HFF-Myc (cell line): ENCODE measurements around the gene CD209.

Experiments used
- DNase-seq: peaks from one replicate; pipeline ENCODE4 v3.0.0-alpha.2; 2011; ENCODE audit warnings: low read depth; ENCODE audit errors: extremely low read depth
- H3K4me3 ChIP-seq: replicated peaks from 2 replicates; pipeline ENCODE4 v1.5.1; 2011; ENCODE audit warnings: low read depth, mild to moderate bottlenecking, control low read depth, low read length
- TF ChIP-seq, protein P1 (sequence below): IDR thresholded peaks from 2 replicates; pipeline ENCODE4 v1.5.1; 2012; ENCODE audit warnings: mild to moderate bottlenecking, low read depth, low read length, control low read depth; ENCODE audit errors: missing control alignments

CD209 gene

DNA sequence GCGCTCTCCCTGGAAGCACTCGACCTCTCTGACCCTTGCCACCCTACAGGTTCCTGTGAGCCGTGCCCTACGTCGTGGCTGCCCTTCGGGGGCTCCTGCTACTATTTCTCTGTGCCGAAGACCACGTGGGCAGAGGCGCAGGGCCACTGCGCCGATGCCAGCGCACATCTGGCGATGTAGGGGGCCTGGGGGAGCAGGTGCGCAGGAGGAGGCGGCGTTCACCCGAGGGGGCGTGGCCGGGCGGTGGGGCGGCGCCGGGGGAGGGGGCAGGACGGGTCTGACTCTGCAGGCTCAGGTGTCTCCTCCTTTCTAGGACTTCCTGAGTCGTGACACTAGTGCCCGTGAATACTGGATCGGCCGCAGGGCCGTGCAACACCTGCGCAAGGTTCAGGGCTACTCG lies 42.1 kb upstream of the CD209 start:
- TF ChIP-seq, protein P1, sequence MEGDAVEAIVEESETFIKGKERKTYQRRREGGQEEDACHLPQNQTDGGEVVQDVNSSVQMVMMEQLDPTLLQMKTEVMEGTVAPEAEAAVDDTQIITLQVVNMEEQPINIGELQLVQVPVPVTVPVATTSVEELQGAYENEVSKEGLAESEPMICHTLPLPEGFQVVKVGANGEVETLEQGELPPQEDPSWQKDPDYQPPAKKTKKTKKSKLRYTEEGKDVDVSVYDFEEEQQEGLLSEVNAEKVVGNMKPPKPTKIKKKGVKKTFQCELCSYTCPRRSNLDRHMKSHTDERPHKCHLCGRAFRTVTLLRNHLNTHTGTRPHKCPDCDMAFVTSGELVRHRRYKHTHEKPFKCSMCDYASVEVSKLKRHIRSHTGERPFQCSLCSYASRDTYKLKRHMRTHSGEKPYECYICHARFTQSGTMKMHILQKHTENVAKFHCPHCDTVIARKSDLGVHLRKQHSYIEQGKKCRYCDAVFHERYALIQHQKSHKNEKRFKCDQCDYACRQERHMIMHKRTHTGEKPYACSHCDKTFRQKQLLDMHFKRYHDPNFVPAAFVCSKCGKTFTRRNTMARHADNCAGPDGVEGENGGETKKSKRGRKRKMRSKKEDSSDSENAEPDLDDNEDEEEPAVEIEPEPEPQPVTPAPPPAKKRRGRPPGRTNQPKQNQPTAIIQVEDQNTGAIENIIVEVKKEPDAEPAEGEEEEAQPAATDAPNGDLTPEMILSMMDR: no peak

DNA sequence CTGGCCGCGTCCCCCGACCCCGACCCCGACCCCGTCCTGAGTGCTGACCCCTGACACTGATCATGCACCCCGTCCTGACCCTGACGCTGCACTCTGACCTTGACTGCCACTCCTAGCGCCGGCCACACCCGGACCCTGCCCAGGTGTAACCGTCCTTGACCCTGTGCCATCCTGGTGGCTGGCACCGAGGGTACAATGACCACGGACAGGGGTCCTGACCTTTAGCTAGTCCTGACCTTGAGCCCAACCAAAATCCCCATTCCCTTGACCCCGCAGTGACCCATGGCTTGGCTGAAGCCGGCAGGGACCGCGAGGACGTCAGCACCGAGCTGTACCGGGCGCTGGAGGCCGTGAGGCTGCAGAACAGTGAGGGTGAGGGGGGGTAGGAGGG lies 41.6 kb upstream of the CD209 start:
- no peak overlapping the region for H3K4me3 ChIP-seq
- DNase-seq: no peak
- TF ChIP-seq, protein P1: no peak

More for the DNA sequence above, 42.1 kb upstream of the CD209 start:
- no peak overlapping the region for H3K4me3 ChIP-seq
- DNase-seq: no peak

DNA sequence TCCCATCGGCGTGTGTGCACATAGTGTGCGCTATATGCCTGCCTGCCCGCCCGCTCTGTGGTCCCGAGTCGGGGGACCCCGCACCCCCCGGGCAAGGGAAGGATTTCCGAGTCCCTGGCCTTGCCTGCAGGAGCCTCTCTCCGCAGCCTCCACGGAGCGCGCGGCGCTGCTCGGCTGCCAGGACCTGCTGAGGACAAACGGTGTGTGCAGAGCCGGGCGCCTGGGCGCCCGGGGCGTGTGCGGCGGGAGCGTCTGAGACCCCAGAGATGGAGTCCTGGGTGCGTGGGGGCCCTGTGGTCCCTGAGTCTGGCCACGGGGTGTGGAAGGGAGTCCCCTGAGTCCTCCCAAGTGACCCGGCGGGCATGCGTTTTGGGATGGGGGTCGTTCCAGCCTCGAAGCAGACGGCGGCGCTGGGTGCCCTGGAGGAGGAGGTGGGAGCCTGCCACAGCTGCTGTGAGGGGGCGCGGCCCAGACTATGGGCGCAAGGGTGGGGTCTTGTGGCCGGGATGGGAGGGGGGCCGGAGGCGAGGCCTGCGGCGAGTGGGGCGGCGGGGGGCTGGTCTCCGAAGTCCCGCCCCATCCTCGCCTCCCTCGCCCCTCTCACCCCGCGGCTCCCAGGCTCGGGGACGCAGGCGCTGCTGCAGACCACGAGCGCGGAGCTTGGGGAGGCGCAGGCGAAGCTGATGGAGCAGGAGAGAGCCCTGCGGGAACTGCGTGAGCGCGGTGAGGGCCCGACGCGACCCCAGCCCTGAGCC lies 41.0 kb upstream of the CD209 start:
- no peak overlapping the region for H3K4me3 ChIP-seq
- TF ChIP-seq, protein P1: no peak
- no peak for DNase-seq

DNA sequence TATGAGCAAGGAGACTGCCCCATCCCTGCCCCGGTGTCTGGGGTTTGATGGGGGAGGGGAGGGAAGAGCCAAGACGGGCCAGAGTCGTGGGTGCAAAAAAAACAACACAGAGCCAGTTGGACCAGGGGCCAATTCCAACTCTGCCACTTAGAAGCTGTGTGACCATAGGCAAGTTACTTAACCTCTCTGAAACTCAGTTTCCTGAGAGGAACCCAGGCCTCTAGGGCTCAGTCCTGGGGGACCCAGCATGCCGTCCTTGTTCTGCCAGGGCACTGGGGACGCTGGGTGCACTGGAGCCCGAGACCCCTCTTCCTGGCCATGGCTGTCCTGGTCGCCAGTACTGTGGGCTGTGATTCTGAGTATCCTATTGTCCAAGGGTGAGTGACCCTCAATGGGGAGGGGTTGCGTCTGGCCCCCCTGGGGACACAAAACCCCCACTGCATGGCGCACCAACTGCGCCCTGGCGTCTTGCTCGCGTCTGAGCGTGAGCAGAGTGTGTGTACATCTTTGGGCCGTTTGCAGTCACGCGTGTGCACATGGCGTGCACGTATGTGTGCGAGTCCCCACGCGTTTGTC lies 40.4 kb upstream of the CD209 start:
- H3K4me3 ChIP-seq: no peak overlapping the region

DNA sequence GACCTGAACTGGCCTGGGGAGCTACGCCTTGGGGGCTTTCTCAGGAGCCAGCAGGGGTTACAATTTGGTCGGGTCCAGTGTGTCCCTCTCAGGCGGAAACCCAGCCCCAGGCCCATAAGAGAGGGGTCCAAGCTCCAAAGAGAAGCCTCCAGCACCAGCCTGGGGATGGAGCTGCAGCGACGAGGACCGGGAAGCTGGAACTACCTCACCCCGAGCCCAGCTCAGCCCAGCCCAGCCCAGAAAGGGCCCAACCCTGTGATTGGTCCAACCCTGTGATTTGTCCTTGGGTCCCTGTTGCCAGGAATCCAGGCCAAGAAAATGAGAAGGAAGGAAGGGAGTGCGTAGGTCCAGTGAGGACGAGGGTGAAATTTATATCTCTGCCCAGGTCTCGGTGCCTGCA lies 39.8 kb upstream of the CD209 start:
- no peak for DNase-seq
- no peak overlapping the region for H3K4me3 ChIP-seq
- TF ChIP-seq, protein P1: no peak

More for the DNA sequence above, 40.4 kb upstream of the CD209 start:
- TF ChIP-seq, protein P1: no peak
- DNase-seq: no peak

DNA sequence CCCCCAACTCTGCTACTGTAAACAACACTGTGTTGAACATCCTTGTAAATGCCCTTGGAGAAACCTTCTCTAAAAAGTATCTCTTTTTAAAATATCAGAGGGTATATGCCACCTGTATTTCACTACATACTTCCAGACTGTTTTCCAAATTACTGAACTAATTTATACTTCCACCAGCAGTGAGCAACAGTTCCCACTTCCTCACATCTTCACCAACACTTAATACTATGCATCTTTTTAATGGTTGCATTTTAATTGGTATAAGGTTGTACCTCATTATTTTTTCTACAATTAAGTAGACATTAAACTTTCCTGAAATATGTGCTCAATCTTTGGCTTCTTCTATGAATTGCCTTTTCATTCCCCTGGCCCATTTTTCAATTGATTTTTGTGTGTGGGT lies 37.5 kb upstream of the CD209 start:
- TF ChIP-seq, protein P1: no peak
- no peak overlapping the region for H3K4me3 ChIP-seq
- no peak for DNase-seq
